ENCODE results near the gene DAND5.

GRCh38 chr19:12921047-12921446 lies 48.3 kb upstream of the DAND5 start:
- TF ChIP-seq CTCF (IDR thresholded peaks at IDR 0.05): no peak
- TF ChIP-seq POLR2A (IDR thresholded peaks at IDR 0.05; ENCODE audit: low read length): no peak
- TF ChIP-seq CHD4 (IDR thresholded peaks at IDR 0.05; ENCODE audit: borderline replicate concordance): no peak
- TF ChIP-seq EP300 (IDR thresholded peaks at IDR 0.05): no peak
- no peak for TF ChIP-seq BCL3 (IDR thresholded peaks at IDR 0.05)
- TF ChIP-seq HDAC2 (IDR thresholded peaks at IDR 0.05): no peak
- no peak for TF ChIP-seq EHMT2 (IDR thresholded peaks at IDR 0.05; ENCODE audit: low read depth)
- no peak for TF ChIP-seq JUN (IDR thresholded peaks at IDR 0.05)
- no peak for TF ChIP-seq NR3C1 (IDR thresholded peaks at IDR 0.05)
- no peak for TF ChIP-seq TP53 (CRISPR knock-in tag; IDR thresholded peaks at IDR 0.05)
- no peak for TF ChIP-seq RFX5 (IDR thresholded peaks at IDR 0.05)
- no peak for TF ChIP-seq REST (IDR thresholded peaks at IDR 0.05)
- no peak for TF ChIP-seq FOSL2 (IDR thresholded peaks at IDR 0.05)
- no peak for TF ChIP-seq FOSL2 (CRISPR knock-in tag; IDR thresholded peaks at IDR 0.05)
- TF ChIP-seq MAX (IDR thresholded peaks at IDR 0.05): no peak

All from A549 (cell line).